Measurements from ENCODE around the gene NTMT1.

DNA sequence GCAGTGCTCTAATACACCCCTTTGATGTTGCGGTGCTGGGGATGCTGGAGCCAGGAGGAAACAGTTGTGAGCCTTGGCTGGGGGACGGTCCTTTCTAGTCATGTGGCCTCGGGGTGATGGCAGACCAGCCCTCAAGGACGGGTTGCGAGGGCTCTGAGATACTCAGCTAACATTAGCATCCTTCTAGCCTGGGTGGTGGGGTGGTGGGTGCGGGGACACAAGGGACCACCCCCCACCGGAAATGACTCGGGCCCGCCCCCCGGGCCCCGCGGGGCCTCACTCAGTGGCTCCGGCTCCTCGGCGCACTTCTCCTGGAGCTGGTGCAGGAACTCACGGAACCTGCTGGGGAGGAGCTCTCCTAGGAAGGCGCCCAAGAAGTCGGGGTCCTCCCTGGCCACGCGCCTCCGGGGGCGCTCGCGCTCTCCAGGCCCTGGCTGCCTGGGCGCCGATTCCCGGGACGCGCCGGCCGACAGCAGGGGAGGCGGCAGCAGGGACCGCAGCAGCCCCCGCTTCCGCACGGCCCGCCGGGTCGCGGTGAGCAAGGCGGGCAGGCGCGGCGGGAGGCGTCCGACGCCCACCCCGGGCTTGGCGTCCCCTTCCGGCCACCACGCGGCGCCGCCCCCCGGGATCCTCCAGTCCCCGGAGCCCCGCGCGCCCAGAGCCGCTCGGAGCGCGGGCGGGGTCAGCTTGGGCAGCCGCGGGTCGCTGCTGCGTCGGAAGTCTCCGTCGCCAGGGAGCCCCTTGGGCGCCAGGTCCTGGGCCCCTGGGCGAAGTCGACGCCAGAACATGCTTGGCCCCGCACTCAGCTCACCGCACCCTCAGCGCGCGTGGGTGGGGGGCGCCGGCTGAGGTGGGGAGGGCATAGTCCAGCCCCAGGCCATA, 5.9 kb upstream of the NTMT1 start:
- TF ChIP-seq, protein P1, sequence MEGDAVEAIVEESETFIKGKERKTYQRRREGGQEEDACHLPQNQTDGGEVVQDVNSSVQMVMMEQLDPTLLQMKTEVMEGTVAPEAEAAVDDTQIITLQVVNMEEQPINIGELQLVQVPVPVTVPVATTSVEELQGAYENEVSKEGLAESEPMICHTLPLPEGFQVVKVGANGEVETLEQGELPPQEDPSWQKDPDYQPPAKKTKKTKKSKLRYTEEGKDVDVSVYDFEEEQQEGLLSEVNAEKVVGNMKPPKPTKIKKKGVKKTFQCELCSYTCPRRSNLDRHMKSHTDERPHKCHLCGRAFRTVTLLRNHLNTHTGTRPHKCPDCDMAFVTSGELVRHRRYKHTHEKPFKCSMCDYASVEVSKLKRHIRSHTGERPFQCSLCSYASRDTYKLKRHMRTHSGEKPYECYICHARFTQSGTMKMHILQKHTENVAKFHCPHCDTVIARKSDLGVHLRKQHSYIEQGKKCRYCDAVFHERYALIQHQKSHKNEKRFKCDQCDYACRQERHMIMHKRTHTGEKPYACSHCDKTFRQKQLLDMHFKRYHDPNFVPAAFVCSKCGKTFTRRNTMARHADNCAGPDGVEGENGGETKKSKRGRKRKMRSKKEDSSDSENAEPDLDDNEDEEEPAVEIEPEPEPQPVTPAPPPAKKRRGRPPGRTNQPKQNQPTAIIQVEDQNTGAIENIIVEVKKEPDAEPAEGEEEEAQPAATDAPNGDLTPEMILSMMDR (conservative IDR thresholded peaks at IDR 0.05; ENCODE audit: low read length): no peak
- TF ChIP-seq EZH2phosphoT487 (IDR thresholded peaks at IDR 0.05; ENCODE audit: borderline replicate concordance): no peak

Measured in Loucy (cell line).